HG03175 (cell line): ENCODE results near the gene KRTAP10-9.
"Not testable (repeated sequence)": the region's sequence is repeated elsewhere in the genome, so short reads cannot be mapped to it uniquely, and the experiment has no call there.

Source experiments
- ATAC-seq: cut with Tn5 transposase; IDR thresholded peaks from one replicate; pipeline ENCODE4 v1.9.1; 2021; ENCODE audit warnings: mild to moderate bottlenecking, moderate library complexity; ENCODE audit not compliant: unreplicated experiment

The KRTAP10-9 gene

DNA sequence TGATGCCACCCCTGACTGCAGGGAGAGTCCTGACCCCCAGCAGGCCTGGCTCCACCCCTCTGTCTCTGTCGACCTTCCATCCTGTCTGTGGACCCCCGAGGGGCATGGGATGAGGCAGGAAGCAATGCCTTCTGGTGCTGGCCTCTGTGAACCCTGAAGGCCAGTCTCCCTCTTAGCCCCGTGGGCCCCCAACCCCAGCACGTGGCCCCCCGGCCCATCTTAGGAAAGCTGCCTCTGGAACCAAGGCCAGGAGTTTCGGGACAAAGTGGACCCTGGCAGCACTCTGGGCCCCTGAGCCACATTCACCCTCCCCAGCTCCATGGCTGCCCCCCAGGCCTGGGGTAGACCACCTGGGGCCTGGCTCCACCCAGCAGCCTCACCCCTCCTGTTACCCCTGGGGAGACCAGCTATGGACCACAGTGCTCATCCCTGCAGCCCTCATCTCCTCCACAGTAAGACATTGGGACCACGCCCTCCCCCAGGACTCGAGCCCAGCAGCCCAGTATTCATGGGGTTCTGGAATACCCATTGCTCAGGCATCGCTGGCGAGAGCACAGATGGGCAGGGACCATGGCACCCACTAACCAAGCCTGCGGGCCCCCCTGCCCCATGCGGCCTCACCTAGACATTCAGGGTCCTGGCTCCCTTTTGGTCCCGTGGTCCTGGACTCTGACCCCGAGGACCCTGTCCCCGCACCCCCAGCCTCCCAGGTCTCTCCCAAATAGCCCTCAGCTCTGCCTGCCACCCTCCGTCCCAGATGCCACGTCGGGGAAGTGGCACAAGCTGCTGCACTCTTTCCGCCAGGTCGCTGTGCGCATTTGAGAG lies 11.8 kb downstream of the KRTAP10-9 start:
- ATAC-seq: not testable (repeated sequence)

GRCh38 chr21:44639331-44639655 lies 12.4 kb downstream of the KRTAP10-9 start:
- ATAC-seq: no peak

DNA sequence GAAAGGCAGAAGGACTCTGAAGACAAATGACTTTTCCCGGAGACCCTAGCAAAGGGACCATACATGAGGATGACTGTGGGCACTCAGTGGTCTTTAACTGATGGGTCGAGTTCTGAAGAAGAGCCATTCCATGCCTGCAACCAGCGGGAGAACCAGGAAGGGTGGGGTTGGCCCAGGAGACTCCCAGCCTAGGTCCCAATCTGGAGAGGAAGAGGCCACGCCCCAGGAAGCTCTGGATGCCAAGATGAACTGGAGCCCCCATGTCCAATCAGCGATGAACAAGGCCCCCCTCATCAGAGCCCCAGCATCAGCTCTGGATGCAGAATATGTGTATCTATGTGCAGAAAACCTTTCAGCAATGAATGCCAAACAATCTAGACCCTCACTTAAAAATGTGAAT lies 13.9 kb downstream of the KRTAP10-9 start:
- no peak for ATAC-seq

DNA sequence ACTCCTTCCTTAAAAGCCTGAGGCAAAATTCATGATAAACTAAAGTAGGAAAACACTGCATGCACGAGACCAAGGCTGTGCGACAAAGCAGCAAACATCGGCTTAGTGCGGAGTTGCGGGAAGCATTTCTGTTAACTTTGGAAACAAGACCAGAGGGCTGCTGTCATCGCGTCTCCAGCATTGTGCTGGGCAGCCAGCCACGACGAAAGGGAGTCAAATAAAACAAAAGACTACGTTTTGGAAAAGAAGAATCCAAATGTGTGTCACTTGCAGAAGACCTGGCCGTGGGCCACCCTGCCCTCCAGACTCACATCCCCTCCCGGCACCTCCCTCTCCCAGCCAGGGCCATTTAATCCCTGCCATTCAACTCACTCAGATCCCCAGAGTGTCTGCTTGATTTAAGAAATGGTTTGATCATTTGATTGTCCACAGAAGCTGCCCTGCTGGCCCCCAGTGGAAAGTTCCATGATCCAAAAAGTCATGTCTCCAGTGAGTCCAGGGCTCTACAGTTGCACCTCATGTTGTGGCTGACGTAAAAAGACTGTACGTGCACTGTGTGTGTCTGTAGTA lies 16.9 kb downstream of the KRTAP10-9 start:
- ATAC-seq: no peak

DNA sequence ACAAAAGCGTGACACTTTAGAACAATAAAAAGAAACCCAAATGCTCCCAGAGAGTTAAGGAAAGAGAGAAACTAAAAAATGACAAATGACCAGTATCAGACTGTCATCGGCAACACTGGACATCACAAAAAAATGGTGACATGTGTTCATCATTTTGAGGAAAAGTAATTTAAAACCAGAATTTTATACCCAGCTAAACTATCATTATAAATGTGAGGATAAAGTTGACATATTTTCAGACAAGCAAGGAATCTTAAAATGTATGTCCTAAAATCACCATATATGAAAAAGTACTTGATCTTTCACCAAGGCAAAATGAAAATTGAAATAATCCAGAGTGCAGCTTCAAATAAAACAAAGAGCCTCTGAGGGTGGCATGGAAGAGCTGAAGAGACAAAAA lies 18.0 kb downstream of the KRTAP10-9 start:
- no peak for ATAC-seq

GRCh38 chr21:44646366-44647221 lies 19.7 kb downstream of the KRTAP10-9 start, which contains the start of gene KRTAP10-11:
Gene KRTAP10-11, plus strand, starts transcription at chr21:44646414. Its CDS starts 45 bp downstream, at chr21:44646459.
- not testable (repeated sequence) for ATAC-seq

GRCh38 chr21:44647222-44647552 lies 20.3 kb downstream of the KRTAP10-9 start:
- ATAC-seq: no peak

DNA sequence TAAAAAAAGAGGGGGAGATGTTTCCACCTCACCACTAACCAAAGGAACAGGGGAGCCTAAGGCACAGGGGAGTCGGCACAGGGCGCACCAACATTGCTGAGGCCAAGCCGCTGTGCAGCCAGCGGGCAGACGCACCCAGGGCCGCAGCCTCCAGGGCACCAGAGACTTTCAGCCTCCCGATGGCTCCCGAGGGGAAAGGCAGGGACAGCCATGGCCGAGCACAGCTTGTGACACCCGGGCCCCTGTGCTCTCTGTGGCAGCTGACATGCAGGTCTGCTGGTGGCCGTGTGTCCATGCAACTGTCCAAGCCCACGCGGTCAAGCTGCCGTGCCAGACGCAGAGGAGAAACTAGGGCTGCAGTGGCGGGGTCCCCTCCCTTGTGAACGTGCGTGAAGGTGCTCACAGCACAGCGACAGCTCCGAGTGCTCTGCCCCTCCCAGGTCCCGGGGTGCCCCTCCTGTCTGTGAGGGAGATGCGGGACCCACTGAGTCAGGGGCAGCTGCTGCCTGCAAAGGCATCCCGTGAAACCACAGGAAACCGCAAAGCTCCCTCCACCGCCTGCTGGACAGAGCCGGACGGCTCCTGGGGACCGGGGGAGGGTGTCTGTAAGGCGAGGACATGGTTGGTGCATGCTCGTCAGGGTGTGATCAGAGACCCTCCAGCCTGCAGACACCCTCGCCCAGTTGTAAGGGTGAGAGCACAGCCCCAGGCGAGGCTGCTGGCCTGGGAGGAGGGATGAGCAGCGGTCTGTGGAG lies 21.8 kb downstream of the KRTAP10-9 start:
- no peak for ATAC-seq

GRCh38 chr21:44649521-44650100 lies 22.7 kb downstream of the KRTAP10-9 start:
- no peak for ATAC-seq

DNA sequence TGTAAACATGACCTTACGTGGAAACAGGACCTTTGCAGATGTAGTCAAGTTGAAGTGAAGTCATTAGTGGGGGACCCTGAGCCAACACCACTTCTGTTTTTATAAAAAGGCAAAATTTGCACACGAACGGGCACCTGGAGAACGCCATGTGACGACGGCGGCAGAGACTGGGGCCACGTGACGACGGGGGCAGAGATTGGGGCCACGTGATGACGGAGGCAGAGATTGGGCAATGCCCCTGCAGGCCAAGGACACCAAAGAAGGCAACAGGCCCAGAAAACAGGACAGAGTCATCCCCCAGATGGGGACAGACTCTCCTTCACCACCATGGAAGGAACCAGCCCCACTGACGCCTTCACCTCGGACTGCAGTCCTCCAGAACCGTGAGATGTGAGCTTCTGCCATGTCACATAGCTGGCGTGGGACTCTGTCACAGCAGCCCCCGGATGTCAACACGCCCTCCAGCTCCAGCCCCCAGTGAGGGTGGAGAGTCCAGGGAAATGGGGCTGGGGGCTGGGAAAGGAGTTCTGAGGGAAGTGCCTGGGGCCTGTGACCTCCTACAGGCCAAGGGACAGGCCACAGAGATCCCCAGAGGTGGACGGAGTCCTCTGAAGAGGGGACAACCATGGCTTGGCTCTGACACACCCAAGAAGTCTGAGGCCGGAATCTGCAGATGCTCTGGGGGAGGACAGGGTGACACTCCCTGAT lies 23.5 kb downstream of the KRTAP10-9 start:
- ATAC-seq: no peak

DNA sequence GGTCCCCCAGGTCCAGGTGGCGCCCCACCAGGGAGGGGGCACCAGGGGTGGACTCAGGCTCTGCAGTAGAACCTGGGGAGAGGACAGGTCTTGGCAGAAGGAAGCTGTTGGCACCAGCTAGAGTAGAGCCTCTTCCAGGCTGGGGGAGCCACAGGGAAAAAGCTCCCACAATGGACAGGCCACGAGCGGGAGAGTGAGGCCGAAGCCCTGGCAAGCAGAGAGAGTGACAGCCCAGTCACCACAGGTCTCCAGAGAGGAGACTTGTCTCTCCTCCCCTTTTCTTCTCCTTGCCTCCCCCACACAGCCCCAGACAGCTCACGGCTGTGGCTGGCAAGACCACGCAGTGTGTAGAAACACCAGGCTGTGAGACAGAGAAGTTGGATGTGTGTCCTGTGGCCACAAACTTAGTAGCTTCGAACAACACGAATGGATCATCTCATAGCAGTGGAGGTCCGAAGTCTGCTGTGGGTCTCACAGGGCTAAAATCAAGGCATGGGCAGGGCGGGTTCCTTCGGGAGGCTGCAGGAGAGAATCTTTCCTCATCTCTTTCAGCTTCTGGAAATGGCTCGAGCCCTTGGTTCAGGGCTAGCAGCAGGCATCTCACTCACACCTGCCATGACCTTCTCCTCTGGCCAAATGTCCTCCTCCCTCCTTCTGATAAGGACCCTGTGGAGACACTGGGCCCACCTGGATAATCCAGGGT lies 24.2 kb downstream of the KRTAP10-9 start:
- ATAC-seq: no peak

DNA sequence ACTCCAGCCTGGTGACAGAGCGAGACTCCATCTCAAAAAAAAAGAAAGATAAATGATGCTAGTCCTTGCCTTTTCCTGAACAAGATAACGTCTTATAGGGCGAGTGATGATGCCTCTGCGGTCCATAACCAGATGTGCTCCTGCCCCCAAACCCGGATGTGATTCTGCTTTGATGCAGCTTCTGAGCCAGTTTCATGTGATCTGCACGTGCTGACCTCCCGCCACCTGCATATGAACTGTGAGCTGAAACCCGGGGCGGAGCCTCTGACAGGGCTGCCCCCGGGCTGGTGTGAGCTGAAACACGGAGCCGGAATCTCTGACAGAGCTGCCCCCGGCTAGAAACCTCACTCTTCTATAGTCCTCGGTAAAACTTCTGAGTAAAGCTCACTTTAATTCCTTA lies 26.2 kb downstream of the KRTAP10-9 start:
- no peak for ATAC-seq

- ATAC-seq: no peak
These were observed 27.0 kb downstream of the KRTAP10-9 start for GRCh38 chr21:44653656-44654575.

- no peak for ATAC-seq
These were observed 27.8 kb downstream of the KRTAP10-9 start, which contains the start of gene KRTAP12-4 for GRCh38 chr21:44654576-44655175. Gene KRTAP12-4, minus strand, starts transcription at chr21:44654659. Its CDS starts 45 bp downstream, at chr21:44654614.

DNA sequence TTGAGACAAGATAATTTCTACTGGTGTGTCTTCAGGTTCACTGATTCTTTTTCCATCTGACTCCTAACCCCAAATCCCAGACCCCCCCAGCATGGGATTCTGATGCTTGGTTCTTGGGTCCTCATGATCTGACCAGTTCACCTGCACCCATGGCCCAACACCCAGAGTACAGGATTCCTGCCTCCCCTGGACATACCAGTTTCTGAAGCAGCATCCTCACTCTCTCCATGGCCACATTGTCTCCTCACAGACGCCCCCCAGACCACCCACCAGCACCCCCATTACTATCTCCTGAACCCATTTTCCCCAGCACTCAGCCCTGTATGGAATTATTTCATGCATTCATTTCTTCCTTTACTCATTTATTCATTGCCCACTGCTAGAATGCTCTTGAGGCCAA lies 30.0 kb downstream of the KRTAP10-9 start:
- ATAC-seq: no peak

GRCh38 chr21:44657635-44658540 lies 31.0 kb downstream of the KRTAP10-9 start, which contains the start of gene KRTAP12-3:
Gene KRTAP12-3, plus strand, starts transcription at chr21:44657932. Its CDS starts 48 bp downstream, at chr21:44657980.
- ATAC-seq: no peak

GRCh38 chr21:44658541-44658910 lies 31.6 kb downstream of the KRTAP10-9 start:
- ATAC-seq: no peak
